ENCODE data around the gene MUC20. TPM values are rescaled to one million over a fixed set of nuclear protein-coding genes. Genes with fewer than 3 reads are reported as not detected.

The MUC20 gene
- total and polyA plus RNA-seq, 3 donors from 2014 or later: 10.3 to 16.2 (median 13.8) TPM

- Histone ChIP-seq H3K4me3 (no peak overlapping the region), H3K4me1 (peaks cover 17% of the 10 kb centered on the region), H3K36me3 (ENCODE audit: low read depth, missing control alignments) (no peaks in the 10 kb centered on the region), H3K9me3 (no peaks in the 10 kb centered on the region), H3K27ac (no peak overlapping the region), H3K27me3 (no peaks in the 10 kb centered on the region)
- 86 to 90% methylated on average over 13 to 14 of the region's 14 CpGs for WGBS, 2 donors
- no peak for DNase-seq
- TF ChIP-seq CTCF (IDR thresholded peaks at IDR 0.05) (no peak), POLR2A (IDR thresholded peaks at IDR 0.05) (no peak)
- intact Hi-C loops (cut with DNase I; ENCODE audit: low total_unique reads): no loop called here
Measured at GRCh38 chr3:195753581-195753980, 32.8 kb downstream of the MUC20 start.

GRCh38 chr3:195754141-195754540 lies 33.4 kb downstream of the MUC20 start:
- Histone ChIP-seq H3K27me3 (no peaks in the 10 kb centered on the region), H3K4me3 (no peak overlapping the region), H3K9me3 (no peaks in the 10 kb centered on the region), H3K27ac (no peak overlapping the region), H3K36me3 (ENCODE audit: low read depth, missing control alignments) (no peaks in the 10 kb centered on the region), H3K4me1 (peaks cover 17% of the 10 kb centered on the region)
- DNase-seq: no peak
- WGBS, 2 donors: 81 to 95% methylated on average over 4 to 19 of the region's 19 CpGs
- TF ChIP-seq POLR2A (IDR thresholded peaks at IDR 0.05): no peak
- intact Hi-C loops (cut with DNase I; ENCODE audit: low total_unique reads): no loop called here

- intact Hi-C loops (cut with DNase I; ENCODE audit: low total_unique reads): no loop called here
- Histone ChIP-seq H3K36me3 (ENCODE audit: low read depth, missing control alignments) (no peaks in the 10 kb centered on the region), H3K27ac (no peak overlapping the region), H3K9me3 (no peaks in the 10 kb centered on the region), H3K4me1 (peaks cover 17% of the 10 kb centered on the region), H3K27me3 (no peaks in the 10 kb centered on the region), H3K4me3 (no peak overlapping the region)
- DNase-seq: no peak
- TF ChIP-seq CTCF (IDR thresholded peaks at IDR 0.05) (no peak), POLR2A (IDR thresholded peaks at IDR 0.05) (no peak)
- 89 to 96% methylated on average over 7 of the region's 7 CpGs for WGBS, 2 donors
Measured at GRCh38 chr3:195754906-195755305, 34.1 kb downstream of the MUC20 start.

GRCh38 chr3:195755391-195755790 lies 34.6 kb downstream of the MUC20 start:
- Histone ChIP-seq H3K27me3 (no peaks in the 10 kb centered on the region), H3K4me1 (peaks cover 17% of the 10 kb centered on the region)

More at GRCh38 chr3:195755391-195755790, 34.6 kb downstream of the MUC20 start:
- Histone ChIP-seq H3K9me3 (no peaks in the 10 kb centered on the region), H3K36me3 (ENCODE audit: low read depth, missing control alignments) (no peaks in the 10 kb centered on the region), H3K27ac (no peak overlapping the region), H3K4me3 (no peak overlapping the region)
- 66 to 74% methylated on average over 7 of the region's 7 CpGs for WGBS, 2 donors
- TF ChIP-seq POLR2A (IDR thresholded peaks at IDR 0.05) (no peak), CTCF (IDR thresholded peaks at IDR 0.05) (no peak)
- no peak for DNase-seq
- intact Hi-C loops (cut with DNase I; ENCODE audit: low total_unique reads): no loop called here

All from testis (tissue), 3 donors.